Prostate gland (tissue), 2 donors: ENCODE measurements around the gene MUC21.

Experiments used
- CTCF ChIP-seq, 4 experiments: fragments of 200-600 bp in 2 of 4; fragments of 450-650 bp in 2 of 4; sonication (generic) in 2 of 4; IDR thresholded peaks; 1 replicate in 3 of 4; 2 replicates in 1 of 4; pipeline ENCODE4 v1.5.1; 2016 to 2019; ENCODE audit warnings: antibody characterized with exemption in 4 of 4, mild to moderate bottlenecking in 2 of 4, moderate library complexity in 2 of 4
- POLR2A ChIP-seq: fragments of 450-650 bp; IDR thresholded peaks from one replicate; pipeline ENCODE4 v1.6.1; 2016; ENCODE audit warnings: antibody characterized with exemption, mild to moderate bottlenecking
- POLR2AphosphoS5 ChIP-seq: sonication (generic); formaldehyde crosslinking; IDR thresholded peaks from one replicate; pipeline ENCODE4 v1.6.1; 2017; ENCODE audit warnings: antibody characterized with exemption

- no peak for TF ChIP-seq CTCF (IDR thresholded peaks at IDR 0.05)
- TF ChIP-seq POLR2AphosphoS5 = no peak
- no peak for TF ChIP-seq POLR2A
Measured at GRCh38 chr6:31007694-31008093, 24.2 kb downstream of the MUC21 start.
